Measurements from ENCODE around the gene TUBB2B. TPM values are rescaled to one million over a fixed set of nuclear protein-coding genes. Genes with fewer than 3 reads are reported as not detected.

The TUBB2B gene
- total RNA-seq, 1 donor from 2014 or later, result 144 TPM

GRCh38 chr6:3196770-3197169, 30.7 kb downstream of the TUBB2B start:
- H3K36me3 ChIP-seq (ENCODE audit: insufficient read depth, low read length), result no peaks in the 10 kb centered on the region
- no peak for DNase-seq (ENCODE audit: low read depth)
- Mint-ChIP-seq H3K9me3 (ENCODE audit: unreplicated experiment) (peaks cover 4% of the 10 kb centered on the region), H3K4me1 (ENCODE audit: low read depth, unreplicated experiment) (no peaks in the 10 kb centered on the region), H3K27ac (ENCODE audit: unreplicated experiment) (no peak overlapping the region), H3K36me3 (ENCODE audit: low read depth, unreplicated experiment) (no peaks in the 10 kb centered on the region), H3K27me3 (ENCODE audit: low read depth, unreplicated experiment) (no peaks in the 10 kb centered on the region), H3K4me3 (ENCODE audit: unreplicated experiment) (no peak overlapping the region)
- H3K9ac ChIP-seq (ENCODE audit: low read length), result no peak overlapping the region
- H3K9me3 ChIP-seq (ENCODE audit: insufficient read depth, low read depth, low read length), result no peaks in the 10 kb centered on the region
- no peak for FAIRE-seq
- H3K4me2 ChIP-seq (ENCODE audit: low read length), result no peak overlapping the region
- TF ChIP-seq, protein P1, sequence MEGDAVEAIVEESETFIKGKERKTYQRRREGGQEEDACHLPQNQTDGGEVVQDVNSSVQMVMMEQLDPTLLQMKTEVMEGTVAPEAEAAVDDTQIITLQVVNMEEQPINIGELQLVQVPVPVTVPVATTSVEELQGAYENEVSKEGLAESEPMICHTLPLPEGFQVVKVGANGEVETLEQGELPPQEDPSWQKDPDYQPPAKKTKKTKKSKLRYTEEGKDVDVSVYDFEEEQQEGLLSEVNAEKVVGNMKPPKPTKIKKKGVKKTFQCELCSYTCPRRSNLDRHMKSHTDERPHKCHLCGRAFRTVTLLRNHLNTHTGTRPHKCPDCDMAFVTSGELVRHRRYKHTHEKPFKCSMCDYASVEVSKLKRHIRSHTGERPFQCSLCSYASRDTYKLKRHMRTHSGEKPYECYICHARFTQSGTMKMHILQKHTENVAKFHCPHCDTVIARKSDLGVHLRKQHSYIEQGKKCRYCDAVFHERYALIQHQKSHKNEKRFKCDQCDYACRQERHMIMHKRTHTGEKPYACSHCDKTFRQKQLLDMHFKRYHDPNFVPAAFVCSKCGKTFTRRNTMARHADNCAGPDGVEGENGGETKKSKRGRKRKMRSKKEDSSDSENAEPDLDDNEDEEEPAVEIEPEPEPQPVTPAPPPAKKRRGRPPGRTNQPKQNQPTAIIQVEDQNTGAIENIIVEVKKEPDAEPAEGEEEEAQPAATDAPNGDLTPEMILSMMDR (IDR thresholded peaks at IDR 0.05; ENCODE audit: insufficient read depth, low read depth, low read length), result no peak
- no peak for TF ChIP-seq EZH2 (IDR thresholded peaks at IDR 0.05; ENCODE audit: insufficient read depth, low read length)
- H3K4me3 ChIP-seq (ENCODE audit: insufficient read depth, low read depth, low read length), result no peak overlapping the region
- no peaks in the 10 kb centered on the region for H3K27me3 ChIP-seq (ENCODE audit: insufficient read depth, low read length)
- H2AFZ ChIP-seq (ENCODE audit: low read depth, low read length), result peak overlapping the region; percentile 76
- no peak overlapping the region for H3K27ac ChIP-seq (ENCODE audit: low read depth, low read length)
- H3K79me2 ChIP-seq (ENCODE audit: insufficient read depth, low read length), result no peaks in the 10 kb centered on the region
- peaks cover 17% of the 10 kb centered on the region for H3K4me1 ChIP-seq (ENCODE audit: insufficient read depth, low read length)
- H4K20me1 ChIP-seq (ENCODE audit: insufficient read depth, low read length), result no peaks in the 10 kb centered on the region

DNA sequence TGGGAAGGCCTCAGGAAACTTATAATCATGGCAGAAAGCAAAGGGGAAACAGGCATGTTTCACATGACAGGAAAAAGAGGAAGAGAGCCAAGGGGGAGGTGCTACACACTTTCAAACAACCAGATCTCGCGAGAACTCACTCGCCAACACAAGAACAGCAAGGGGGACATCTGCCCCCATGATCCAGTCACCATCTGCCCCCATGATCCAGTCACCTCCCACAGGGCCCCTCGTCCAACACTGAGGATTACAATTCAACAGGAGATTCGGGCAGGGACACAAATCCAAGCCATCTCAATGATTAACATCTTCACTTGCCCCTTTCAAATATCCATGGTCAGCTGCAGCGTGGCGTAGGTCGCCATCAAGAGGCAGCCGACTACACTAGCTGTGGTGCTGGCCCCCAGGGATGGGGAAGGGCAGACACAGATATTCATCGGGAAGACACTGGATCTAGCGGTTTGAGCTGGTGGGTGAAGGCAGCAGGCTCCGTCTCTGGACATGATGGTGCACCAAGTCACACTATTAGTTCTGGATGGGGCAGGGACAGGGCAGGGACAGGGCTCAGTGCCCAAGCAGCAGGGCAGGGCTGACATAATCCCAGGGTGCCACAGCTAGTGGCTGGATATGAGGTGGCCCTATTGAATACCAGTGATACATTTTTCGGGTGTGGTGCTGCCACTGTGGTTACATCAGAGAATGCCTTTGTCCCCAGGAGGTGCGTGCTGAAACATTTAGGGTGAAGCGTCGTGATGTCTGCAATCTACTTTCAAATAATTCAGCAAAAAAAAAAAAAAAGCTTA, 31.6 kb downstream of the TUBB2B start:
- H3K36me3 ChIP-seq (ENCODE audit: insufficient read depth, low read length), result no peaks in the 10 kb centered on the region
- no peaks in the 10 kb centered on the region for H3K79me2 ChIP-seq (ENCODE audit: insufficient read depth, low read length)
- no peaks in the 10 kb centered on the region for H4K20me1 ChIP-seq (ENCODE audit: insufficient read depth, low read length)
- H3K27me3 ChIP-seq (ENCODE audit: insufficient read depth, low read length), result no peaks in the 10 kb centered on the region
- Mint-ChIP-seq H3K4me1 (ENCODE audit: low read depth, unreplicated experiment) (no peaks in the 10 kb centered on the region), H3K27me3 (ENCODE audit: low read depth, unreplicated experiment) (no peaks in the 10 kb centered on the region), H3K36me3 (ENCODE audit: low read depth, unreplicated experiment) (no peaks in the 10 kb centered on the region), H3K27ac (ENCODE audit: unreplicated experiment) (no peak overlapping the region), H3K9me3 (ENCODE audit: unreplicated experiment) (peaks cover 4% of the 10 kb centered on the region), H3K4me3 (ENCODE audit: unreplicated experiment) (no peak overlapping the region)
- H3K27ac ChIP-seq (ENCODE audit: low read depth, low read length), result no peak overlapping the region
- peaks cover 17% of the 10 kb centered on the region for H3K4me1 ChIP-seq (ENCODE audit: insufficient read depth, low read length)
- FAIRE-seq (no peak), DNase-seq (ENCODE audit: low read depth) (no peak)
- peak overlapping the region; percentile 77 for H3K4me2 ChIP-seq (ENCODE audit: low read length)
- peak overlapping the region; percentile 71 for H3K9ac ChIP-seq (ENCODE audit: low read length)
- H3K9me3 ChIP-seq (ENCODE audit: insufficient read depth, low read depth, low read length), result no peaks in the 10 kb centered on the region
- H2AFZ ChIP-seq (ENCODE audit: low read depth, low read length), result peak overlapping the region; percentile 76
- H3K4me3 ChIP-seq (ENCODE audit: insufficient read depth, low read depth, low read length), result no peak overlapping the region
- TF ChIP-seq EZH2 (IDR thresholded peaks at IDR 0.05; ENCODE audit: insufficient read depth, low read length), result no peak
- TF ChIP-seq, protein P1 (IDR thresholded peaks at IDR 0.05; ENCODE audit: insufficient read depth, low read depth, low read length), result no peak

GRCh38 chr6:3195420-3195694, 32.1 kb downstream of the TUBB2B start:
- Histone ChIP-seq H4K20me1 (ENCODE audit: insufficient read depth, low read length) (no peaks in the 10 kb centered on the region), H3K27me3 (ENCODE audit: insufficient read depth, low read length) (no peaks in the 10 kb centered on the region), H3K36me3 (ENCODE audit: insufficient read depth, low read length) (no peaks in the 10 kb centered on the region), H3K9me3 (ENCODE audit: insufficient read depth, low read depth, low read length) (no peaks in the 10 kb centered on the region), H3K79me2 (ENCODE audit: insufficient read depth, low read length) (no peaks in the 10 kb centered on the region), H3K4me3 (ENCODE audit: insufficient read depth, low read depth, low read length) (peak overlapping the region; percentile 14), H3K27ac (ENCODE audit: low read depth, low read length) (peak overlapping the region; percentile 59), H2AFZ (ENCODE audit: low read depth, low read length) (peak overlapping the region; percentile 76), H3K4me1 (ENCODE audit: insufficient read depth, low read length) (peaks cover 17% of the 10 kb centered on the region), H3K9ac (ENCODE audit: low read length) (peak overlapping the region; percentile 71), H3K4me2 (ENCODE audit: low read length) (peak overlapping the region; percentile 77)
- no peak for DNase-seq (ENCODE audit: low read depth)
- Mint-ChIP-seq H3K27ac (ENCODE audit: unreplicated experiment) (no peak overlapping the region), H3K4me3 (ENCODE audit: unreplicated experiment) (no peak overlapping the region), H3K9me3 (ENCODE audit: unreplicated experiment) (peaks cover 4% of the 10 kb centered on the region), H3K36me3 (ENCODE audit: low read depth, unreplicated experiment) (no peaks in the 10 kb centered on the region), H3K4me1 (ENCODE audit: low read depth, unreplicated experiment) (peaks cover 2% of the 10 kb centered on the region), H3K27me3 (ENCODE audit: low read depth, unreplicated experiment) (no peaks in the 10 kb centered on the region)
- TF ChIP-seq, protein P1 (IDR thresholded peaks at IDR 0.05; ENCODE audit: insufficient read depth, low read depth, low read length), result no peak
- no peak for TF ChIP-seq EZH2 (IDR thresholded peaks at IDR 0.05; ENCODE audit: insufficient read depth, low read length)
- no peak for FAIRE-seq
